WI38 (cell line): Measurements from ENCODE around the gene BLM.

Experiments
- H3K4me3 ChIP-seq: 2 replicates; pipeline ENCODE4 v1.5.1; 2011; ENCODE audit warnings: low read depth, mild to moderate bottlenecking, control low read depth, low read length
- CTCF ChIP-seq: IDR thresholded peaks from 2 replicates; pipeline ENCODE4 v1.5.1; 2012; ENCODE audit warnings: low read depth, mild to moderate bottlenecking, control low read depth, low read length

The BLM gene

GRCh38 chr15:90857883-90858443 lies 140.8 kb downstream of the BLM start:
- H3K4me3 ChIP-seq: no peak overlapping the region
- TF ChIP-seq CTCF: no peak

GRCh38 chr15:90859234-90860131 lies 142.3 kb downstream of the BLM start:
- no peak for TF ChIP-seq CTCF
- H3K4me3 ChIP-seq: no peak overlapping the region

- no peak for TF ChIP-seq CTCF
- H3K4me3 ChIP-seq: no peak overlapping the region
Measured at GRCh38 chr15:90860450-90860849, 143.3 kb downstream of the BLM start.

- H3K4me3 ChIP-seq: no peak overlapping the region
- TF ChIP-seq CTCF: no peak
Measured at GRCh38 chr15:90860942-90861675, 144.0 kb downstream of the BLM start.

- no peak for TF ChIP-seq CTCF
- no peak overlapping the region for H3K4me3 ChIP-seq
Measured at GRCh38 chr15:90862487-90862886, 145.3 kb downstream of the BLM start.

- no peak for TF ChIP-seq CTCF
- H3K4me3 ChIP-seq: no peak overlapping the region
Measured at GRCh38 chr15:90862964-90863778, 146.0 kb downstream of the BLM start.
